CD8-positive, alpha-beta memory T cell (primary cell): ENCODE data around the gene PEX14. TPM values are rescaled to one million over a fixed set of nuclear protein-coding genes. Genes with fewer than 3 reads are reported as not detected.
"Not testable (repeated sequence)": the region's sequence is repeated elsewhere in the genome, so short reads cannot be mapped to it uniquely, and the experiment has no call there.

Source experiments
- CTCF ChIA-PET: fragments of 350-600 bp; sonication (Branson Sonifier 250); formaldehyde crosslinking; loops from one replicate; lab custom pipeline; 2021; ENCODE audit warnings: antibody characterized with exemption; lab: Charles Lee
- POLR2A ChIA-PET: fragments of 350-600 bp; sonication (Branson Sonifier 250); formaldehyde crosslinking; loops from one replicate; lab custom pipeline; 2021; ENCODE audit warnings: antibody characterized with exemption; lab: Charles Lee
- DNase-seq, 5 donors: peaks; one replicate each; pipeline versions ENCODE4 v3.0.0 to v3.0.0-alpha.2; 2020 to 2022; ENCODE audit warnings: mixed read lengths in 1 of 5
- H3K27ac ChIP-seq: one replicate; pipeline ENCODE4 v1.7.0; 2013; ENCODE audit warnings: low read depth, mild to moderate bottlenecking, low read length, moderate library complexity
- H3K27me3 ChIP-seq: 2 replicates; pipeline ENCODE4 v1.7.0; 2013; ENCODE audit warnings: low read length, mild to moderate bottlenecking; ENCODE audit not compliant: insufficient read depth, poor library complexity, severe bottlenecking
- H3K36me3 ChIP-seq: 2 replicates; pipeline ENCODE4 v1.7.0; 2013; ENCODE audit warnings: mild to moderate bottlenecking, low read length, moderate library complexity; ENCODE audit not compliant: insufficient read depth
- H3K4me1 ChIP-seq: 2 replicates; pipeline ENCODE4 v1.7.0; 2013; ENCODE audit warnings: mild to moderate bottlenecking, low read length, moderate library complexity; ENCODE audit not compliant: insufficient read depth
- H3K4me3 ChIP-seq: 2 replicates; pipeline ENCODE4 v1.7.0; 2013; ENCODE audit warnings: mild to moderate bottlenecking, low read length
- H3K9me3 ChIP-seq: 2 replicates; pipeline ENCODE4 v1.7.0; 2013; ENCODE audit warnings: mild to moderate bottlenecking, low read length
- H3K27ac Mint-ChIP-seq, 8 donors: one replicate each; pipeline ENCODE4 v1.8.0; 2020 to 2021; ENCODE audit warnings: mixed read lengths in 8 of 8, mild to moderate bottlenecking in 6 of 8, inconsistent platforms in 3 of 8, moderate library complexity in 3 of 8
- H3K27me3 Mint-ChIP-seq, 2 donors: one replicate each; pipeline ENCODE4 v1.8.0; 2020 to 2021; ENCODE audit warnings: mixed read lengths in 2 of 2, mild to moderate bottlenecking in 1 of 2, moderate library complexity in 1 of 2
- H3K36me3 Mint-ChIP-seq, 3 donors: one replicate each; pipeline ENCODE4 v1.8.0; 2020 to 2021; ENCODE audit warnings: mixed read lengths in 3 of 3, inconsistent platforms in 1 of 3, mild to moderate bottlenecking in 1 of 3
- H3K4me1 Mint-ChIP-seq, 3 donors: one replicate each; pipeline ENCODE4 v1.8.0; 2020 to 2021; ENCODE audit warnings: mixed read lengths in 3 of 3, inconsistent platforms in 1 of 3, mild to moderate bottlenecking in 1 of 3
- H3K4me3 Mint-ChIP-seq, 7 donors: one replicate each; pipeline ENCODE4 v1.8.0; 2020 to 2021; ENCODE audit warnings: mixed read lengths in 7 of 7, mild to moderate bottlenecking in 6 of 7, moderate library complexity in 4 of 7, inconsistent platforms in 2 of 7
- H3K9me3 Mint-ChIP-seq, 5 donors: one replicate each; pipeline ENCODE4 v1.8.0; 2020 to 2022; ENCODE audit warnings: mixed read lengths in 5 of 5, mild to moderate bottlenecking in 3 of 5, moderate library complexity in 2 of 5, inconsistent platforms in 1 of 5
- polyA plus RNA-seq: library from polyadenylated mRNA; unstranded; fragments of 300-500 nt; fragmentation: Illumina TruSeq; gene quantifications from one replicate; pipeline ENCODE4 v1.2.3, GENCODE V29; 2021
- total RNA-seq, 2 experiments: library from RNA; stranded (reverse); gene quantifications; one replicate each; pipeline ENCODE4 v1.2.3, GENCODE V29; 2021

Gene PEX14
- total and polyA plus RNA-seq, 3 experiments from 2014 or later, result 5.1 to 22.2 (median 18.2) TPM

- Histone ChIP-seq H3K4me1 (peaks cover 18% of the 10 kb centered on the region), H3K27ac (no peak overlapping the region), H3K9me3 (no peaks in the 10 kb centered on the region), H3K27me3 (no peaks in the 10 kb centered on the region), H3K4me3 (no peak overlapping the region), H3K36me3 (no peaks in the 10 kb centered on the region)
- H3K4me1 Mint-ChIP-seq, result peaks cover 49 to 63% (median 54%) of the 10 kb centered on the region in 3 donors
- CTCF ChIA-PET, result interaction anchor here (1.2 to 3.4 kb wide), 4 partner anchors 11 to 369 kb away, joined by 3 to 27 read pairs (median 14); no protein-coding TSS in a partner anchor
- DNase-seq, result peak in 4 of 5 donors; percentile 26 to 55 (median 30)
- peak overlapping the region in 4 of 7 donors; percentile 44 to 59 (median 47) for H3K4me3 Mint-ChIP-seq
- H3K36me3 Mint-ChIP-seq, result peaks cover 0 to 7% (median 2%) of the 10 kb centered on the region in 3 donors
- POLR2A ChIA-PET, result interaction anchor here (1.0 to 1.7 kb wide), 3 partner anchors 11 to 17 kb away, joined by 3 to 4 read pairs (median 4); no protein-coding TSS in a partner anchor
- peak overlapping the region; percentile 45 to 92 (median 76) for H3K27ac Mint-ChIP-seq
- H3K9me3 Mint-ChIP-seq, result no peaks in the 10 kb centered on the region
- no peaks in the 10 kb centered on the region for H3K27me3 Mint-ChIP-seq
Observed at GRCh38 chr1:10497109-10497508, 22.4 kb downstream of the PEX14 start.

DNA sequence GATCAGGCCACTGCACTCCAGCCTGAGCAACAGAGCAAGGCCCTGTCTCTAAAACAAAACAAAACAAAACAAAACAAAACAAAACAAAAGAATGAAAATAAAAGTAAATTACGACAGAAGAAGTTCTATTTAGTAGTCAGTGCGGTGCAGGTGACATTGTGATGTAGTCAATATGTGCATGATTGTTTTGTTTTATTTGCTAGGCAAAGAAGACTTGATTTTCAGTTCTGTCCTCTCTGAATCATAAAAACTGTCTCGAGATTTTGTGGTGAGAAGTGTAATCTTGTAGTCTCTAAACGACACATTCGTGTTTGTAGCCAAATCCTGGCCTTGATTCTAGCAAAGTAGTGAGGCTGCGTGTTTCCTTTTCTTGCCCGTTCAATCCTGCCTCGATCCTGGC is 23.5 kb downstream of the PEX14 start:
- Mint-ChIP-seq H3K4me1 (peaks cover 53 to 68% (median 54%) of the 10 kb centered on the region in 3 donors), H3K4me3 (peak overlapping the region in 6 of 7 donors; percentile 29 to 67 (median 54))

GRCh38 chr1:10502206-10502605 is 27.5 kb downstream of the PEX14 start:
- H3K9me3 ChIP-seq, result no peaks in the 10 kb centered on the region
- POLR2A ChIA-PET, result no interaction called here
- H3K4me1 ChIP-seq, result peaks cover 1% of the 10 kb centered on the region
- no peak for DNase-seq
- Mint-ChIP-seq H3K4me1 (peaks cover 29 to 47% (median 31%) of the 10 kb centered on the region in 3 donors), H3K36me3 (peaks cover 0 to 6% (median 5%) of the 10 kb centered on the region in 3 donors), H3K27me3 (no peaks in the 10 kb centered on the region), H3K27ac (peak overlapping the region in 6 of 8 donors; percentile 13 to 85 (median 46)), H3K4me3 (peak overlapping the region in 3 of 7 donors; percentile 17 to 69 (median 34)), H3K9me3 (no peaks in the 10 kb centered on the region)
- no peak overlapping the region for H3K27ac ChIP-seq
- no peaks in the 10 kb centered on the region for H3K36me3 ChIP-seq
- CTCF ChIA-PET, result interaction anchor here (1.3 to 1.5 kb wide), 2 partner anchors 8 to 406 kb away, joined by 3 to 6 read pairs; no protein-coding TSS in a partner anchor
- no peaks in the 10 kb centered on the region for H3K27me3 ChIP-seq
- H3K4me3 ChIP-seq, result no peak overlapping the region

More for the DNA sequence above, 23.5 kb downstream of the PEX14 start:
- H3K36me3 ChIP-seq, result no peaks in the 10 kb centered on the region
- peaks cover 18% of the 10 kb centered on the region for H3K4me1 ChIP-seq
- no peaks in the 10 kb centered on the region for H3K27me3 ChIP-seq
- Mint-ChIP-seq H3K27ac (peak overlapping the region; percentile 49 to 92 (median 86)), H3K27me3 (no peaks in the 10 kb centered on the region), H3K36me3 (peaks cover 0 to 7% (median 5%) of the 10 kb centered on the region in 3 donors), H3K9me3 (no peaks in the 10 kb centered on the region)
- H3K4me3 ChIP-seq, result no peak overlapping the region
- no peaks in the 10 kb centered on the region for H3K9me3 ChIP-seq
- POLR2A ChIA-PET, result interaction anchor here (1.7 kb wide), 1 partner anchor 15 kb away, joined by 4 read pairs; no protein-coding TSS in a partner anchor
- CTCF ChIA-PET, result interaction anchor here (1.3 to 2.5 kb wide), 2 partner anchors 10 to 12 kb away, joined by 3 to 27 read pairs; no protein-coding TSS in a partner anchor
- H3K27ac ChIP-seq, result no peak overlapping the region
- DNase-seq, result peak in 1 of 5 donors; percentile 7

DNA sequence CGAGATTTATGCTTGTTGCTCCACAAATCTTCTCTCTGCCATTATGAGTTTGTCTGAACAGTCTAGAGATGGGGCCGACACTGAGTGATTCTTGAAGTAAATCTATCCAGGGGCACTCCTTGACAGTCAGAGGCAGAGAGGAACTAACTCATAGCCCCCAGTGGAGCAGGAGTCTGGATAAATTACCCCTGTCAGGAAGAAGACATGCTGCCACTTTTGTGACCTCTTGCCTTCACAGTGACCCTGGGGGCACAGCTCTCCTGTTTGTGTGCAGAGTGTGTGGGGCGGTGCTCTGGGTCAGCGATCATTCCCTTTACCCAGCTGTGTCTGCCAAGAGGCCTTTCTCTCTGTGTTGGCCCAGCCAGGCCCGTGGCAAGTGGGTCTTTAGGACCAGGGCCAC is 29.5 kb downstream of the PEX14 start:
- H3K36me3 Mint-ChIP-seq, result peaks cover 0 to 8% (median 5%) of the 10 kb centered on the region in 3 donors
- Histone ChIP-seq H3K36me3 (no peaks in the 10 kb centered on the region), H3K27me3 (no peaks in the 10 kb centered on the region), H3K4me1 (peaks cover 13% of the 10 kb centered on the region), H3K9me3 (no peaks in the 10 kb centered on the region), H3K4me3 (no peak overlapping the region), H3K27ac (no peak overlapping the region)
- DNase-seq, result no peak
- H3K27me3 Mint-ChIP-seq, result no peaks in the 10 kb centered on the region
- CTCF ChIA-PET, result interaction anchor here (1.1 to 2.0 kb wide), 4 partner anchors 9 to 363 kb away, joined by 3 to 11 read pairs (median 4); no protein-coding TSS in a partner anchor
- no peak overlapping the region for H3K4me3 Mint-ChIP-seq
- H3K27ac Mint-ChIP-seq, result peak overlapping the region in 2 of 8 donors; percentile 24 to 47
- POLR2A ChIA-PET, result no interaction called here
- no peaks in the 10 kb centered on the region for H3K9me3 Mint-ChIP-seq
- peaks cover 20 to 41% (median 22%) of the 10 kb centered on the region in 3 donors for H3K4me1 Mint-ChIP-seq

DNA sequence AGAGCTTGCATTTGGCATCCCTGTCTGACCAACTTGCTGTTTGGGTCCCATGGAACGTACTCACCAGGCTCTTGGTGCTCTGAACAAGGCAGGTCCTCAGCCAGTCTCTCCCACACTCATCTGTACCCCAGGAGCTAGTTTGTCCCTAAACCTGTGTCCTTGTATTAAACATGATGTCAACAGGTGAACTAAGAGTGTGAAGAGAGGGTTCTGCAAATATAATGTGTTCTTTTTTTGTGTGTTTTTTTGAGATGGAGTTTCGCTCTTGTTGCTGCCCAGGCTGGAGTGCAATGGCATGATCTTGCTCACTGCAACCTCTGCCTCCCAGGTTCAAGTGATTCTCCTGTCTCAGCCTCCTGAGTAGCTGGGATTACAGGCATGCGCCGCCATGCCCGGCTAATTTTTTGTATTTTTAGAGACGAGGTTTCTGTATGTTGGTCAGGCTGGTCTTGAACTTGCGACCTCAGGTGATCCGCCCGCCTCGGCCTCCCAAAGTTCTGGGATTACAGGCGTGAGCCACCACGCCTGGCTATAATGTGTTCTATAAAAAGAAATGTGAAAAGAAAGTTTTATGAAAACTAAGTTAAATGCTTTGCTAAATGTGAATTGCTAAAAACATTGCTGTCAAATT is 31.4 kb downstream of the PEX14 start:
- Mint-ChIP-seq H3K27ac (peak overlapping the region in 4 of 8 donors; percentile 0 to 85 (median 56)), H3K4me1 (peaks cover 33 to 55% (median 41%) of the 10 kb centered on the region in 3 donors)
- H3K36me3 Mint-ChIP-seq, H3K4me3 Mint-ChIP-seq, H3K27ac ChIP-seq, H3K36me3 ChIP-seq, H3K4me3 ChIP-seq, H3K27me3 ChIP-seq, H3K9me3 Mint-ChIP-seq, POLR2A ChIA-PET, H3K9me3 ChIP-seq, H3K27me3 Mint-ChIP-seq, DNase-seq: not testable (repeated sequence)
- H3K4me1 ChIP-seq, result peaks cover 30% of the 10 kb centered on the region
- CTCF ChIA-PET, result interaction anchor here (1.3 to 6.7 kb wide), 9 partner anchors 8 to 436 kb away, joined by 3 to 78 read pairs (median 4); no protein-coding TSS in a partner anchor

DNA sequence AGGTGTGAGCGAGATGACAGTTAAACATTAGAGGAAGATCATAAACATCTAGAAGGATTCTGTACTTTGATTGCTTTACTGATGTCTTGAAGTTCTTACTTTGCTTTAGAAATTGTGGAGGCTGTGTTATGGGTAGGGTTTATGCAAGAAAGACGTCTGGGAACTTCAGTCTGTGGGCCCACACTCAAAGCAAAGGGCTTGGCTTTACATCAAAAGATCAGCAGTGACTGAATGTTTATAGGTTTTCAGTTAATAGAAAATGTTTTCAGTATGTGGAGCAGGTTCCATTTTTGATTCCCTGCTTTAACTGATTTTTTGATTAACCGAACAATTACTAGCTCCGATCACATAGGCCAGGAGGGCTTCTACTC is 31.9 kb downstream of the PEX14 start:
- Histone ChIP-seq H3K27me3 (no peaks in the 10 kb centered on the region), H3K4me3 (no peak overlapping the region), H3K36me3 (no peaks in the 10 kb centered on the region), H3K27ac (no peak overlapping the region), H3K9me3 (no peaks in the 10 kb centered on the region), H3K4me1 (peaks cover 35% of the 10 kb centered on the region)
- Mint-ChIP-seq H3K4me1 (peaks cover 38 to 60% (median 46%) of the 10 kb centered on the region in 3 donors), H3K27me3 (no peaks in the 10 kb centered on the region), H3K36me3 (peaks cover 0 to 5% (median 5%) of the 10 kb centered on the region in 3 donors), H3K4me3 (no peak overlapping the region), H3K9me3 (no peaks in the 10 kb centered on the region), H3K27ac (peak overlapping the region in 4 of 8 donors; percentile 0 to 85 (median 56))
- CTCF ChIA-PET, result interaction anchor here (1.0 to 6.7 kb wide), 11 partner anchors 8 to 436 kb away, joined by 3 to 78 read pairs (median 5); no protein-coding TSS in a partner anchor
- no peak for DNase-seq
- POLR2A ChIA-PET, result interaction anchor here (1.2 kb wide), 1 partner anchor 12 kb away, joined by 6 read pairs; no protein-coding TSS in a partner anchor

DNA sequence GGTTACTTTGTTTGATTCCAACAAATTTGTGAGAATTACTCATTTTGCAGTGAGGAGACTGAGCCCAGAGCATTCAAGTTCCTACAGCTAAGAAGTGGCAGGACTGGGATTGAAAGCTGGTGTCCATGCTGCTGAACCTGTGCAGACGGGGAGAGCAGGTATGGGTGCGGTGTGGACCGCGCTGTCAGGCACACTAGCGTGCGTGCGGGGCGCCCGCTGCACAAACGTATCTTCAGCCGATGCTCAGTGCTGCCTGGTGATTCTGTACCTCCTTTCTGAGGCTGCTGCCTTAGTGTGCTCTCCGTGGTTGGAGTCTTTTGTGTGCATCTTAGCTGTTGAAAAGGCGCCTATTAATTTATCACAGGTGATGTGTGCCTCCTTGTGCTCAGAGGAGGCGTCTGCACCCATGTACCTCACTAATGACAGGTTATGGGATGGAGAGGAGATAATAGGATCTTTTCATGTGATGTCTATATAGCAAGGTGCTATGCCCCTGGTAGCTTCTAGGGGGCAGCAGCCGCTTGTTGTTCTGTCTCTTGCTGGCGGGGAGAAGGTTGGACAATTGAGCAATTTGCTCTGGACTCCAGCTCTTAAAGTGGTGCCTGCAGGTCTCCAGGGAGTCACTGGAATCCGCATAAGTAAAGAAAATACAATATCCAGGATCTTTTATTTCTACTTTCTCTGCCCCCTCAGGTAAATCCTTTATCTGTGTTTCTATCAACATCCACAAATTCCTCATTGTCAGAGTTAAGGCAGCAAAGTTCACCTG is 32.5 kb downstream of the PEX14 start:
- peak; percentile 31 to 72 (median 39) for DNase-seq
- H3K36me3 ChIP-seq, result no peaks in the 10 kb centered on the region
- H3K4me1 ChIP-seq, result peaks cover 42% of the 10 kb centered on the region
- H3K27me3 ChIP-seq, result no peaks in the 10 kb centered on the region
- H3K9me3 ChIP-seq, result no peaks in the 10 kb centered on the region
- peaks cover 0 to 5% (median under 1%) of the 10 kb centered on the region in 3 donors for H3K36me3 Mint-ChIP-seq
- H3K27ac Mint-ChIP-seq, result peak overlapping the region in 7 of 8 donors; percentile 48 to 89 (median 86)
- ChIA-PET CTCF (interaction anchor here (0.6 to 6.7 kb wide), 17 partner anchors 9 to 434 kb away, joined by 3 to 78 read pairs (median 4); no protein-coding TSS in a partner anchor), POLR2A (interaction anchor here (0.6 to 1.2 kb wide), 2 partner anchors 10 to 12 kb away, joined by 3 to 6 read pairs; no protein-coding TSS in a partner anchor)
- peaks cover 36 to 60% (median 47%) of the 10 kb centered on the region in 3 donors for H3K4me1 Mint-ChIP-seq
- H3K27ac ChIP-seq, result no peak overlapping the region
- H3K27me3 Mint-ChIP-seq, result no peaks in the 10 kb centered on the region
- no peaks in the 10 kb centered on the region for H3K9me3 Mint-ChIP-seq
- H3K4me3 Mint-ChIP-seq, result peak overlapping the region in 2 of 7 donors; percentile 34 to 83
- no peak overlapping the region for H3K4me3 ChIP-seq
